Activated T-helper 2 cell treated with anti-CD3 and anti-CD28 coated beads, Interferon-gamma antibody, Interleukin-2, Interleukin-4, amounts not matched to agents 10 μg/mL and 5 μg/mL and 100 μg/mL, durations not matched to agents 14 hours and 24 hours and 36 hours (primary cell): Measurements from ENCODE around the gene RAVER1. TPM values are rescaled to one million over a fixed set of nuclear protein-coding genes. Genes with fewer than 3 reads are reported as not detected.
"Not testable (repeated sequence)": the region's sequence is repeated elsewhere in the genome, so short reads cannot be mapped to it uniquely, and the experiment has no call there.

Source experiments
- DNase-seq: peaks from one replicate; pipeline ENCODE4 v3.0.0; 2021; ENCODE audit warnings: low spot score
- H3K27ac Mint-ChIP-seq: one replicate; pipeline ENCODE4 v1.8.0; 2021; ENCODE audit warnings: mixed read lengths
- H3K27me3 Mint-ChIP-seq: one replicate; pipeline ENCODE4 v1.8.0; 2021; ENCODE audit warnings: low read depth, mixed read lengths
- H3K36me3 Mint-ChIP-seq: one replicate; pipeline ENCODE4 v1.8.0; 2021; ENCODE audit warnings: low read depth, mixed read lengths
- H3K4me1 Mint-ChIP-seq: one replicate; pipeline ENCODE4 v1.8.0; 2021; ENCODE audit warnings: low read depth, mixed read lengths
- H3K4me3 Mint-ChIP-seq: one replicate; pipeline ENCODE4 v1.8.0; 2021; ENCODE audit warnings: low read depth, mild to moderate bottlenecking, moderate library complexity, mixed read lengths
- H3K9me3 Mint-ChIP-seq: one replicate; pipeline ENCODE4 v1.8.0; 2021; ENCODE audit warnings: mixed read lengths
- intact Hi-C: fragments of 100-400 bp; cut with micrococcal nuclease; formaldehyde crosslinking; loops from one replicate; pipeline ENCODE4 v1.15.1; 2023
- total RNA-seq: library from RNA; stranded (reverse); gene quantifications from 2 replicates; pipeline ENCODE4 v1.2.3, GENCODE V29; 2022

The RAVER1 gene
- total RNA-seq, 1 donor from 2014 or later, result 90.3 TPM

GRCh38 chr19:10336725-10337124, 3.4 kb upstream of the RAVER1 start:
- H3K27me3 Mint-ChIP-seq, H3K27ac Mint-ChIP-seq, intact Hi-C loops, H3K9me3 Mint-ChIP-seq, DNase-seq: not testable (repeated sequence)
- peak overlapping the region; percentile 30 for H3K4me3 Mint-ChIP-seq
- H3K4me1 Mint-ChIP-seq, result peaks cover 30% of the 10 kb centered on the region
- H3K36me3 Mint-ChIP-seq, result peaks cover 21% of the 10 kb centered on the region

GRCh38 chr19:10335352-10335985, 2.1 kb upstream of the RAVER1 start:
- intact Hi-C loops, result no loop called here
- Mint-ChIP-seq H3K4me3 (no peak overlapping the region), H3K4me1 (peaks cover 27% of the 10 kb centered on the region), H3K36me3 (peaks cover 22% of the 10 kb centered on the region), H3K9me3 (no peaks in the 10 kb centered on the region), H3K27ac (no peak overlapping the region), H3K27me3 (no peaks in the 10 kb centered on the region)
- DNase-seq, result no peak

GRCh38 chr19:10334588-10335351, 1.4 kb upstream of the RAVER1 start:
- Mint-ChIP-seq H3K27me3 (no peaks in the 10 kb centered on the region), H3K36me3 (peaks cover 29% of the 10 kb centered on the region), H3K4me1 (peaks cover 23% of the 10 kb centered on the region), H3K4me3 (peak overlapping the region; percentile 90), H3K9me3 (no peaks in the 10 kb centered on the region), H3K27ac (no peak overlapping the region)
- peak; percentile 41 for DNase-seq
- intact Hi-C loops, result loop anchor here (5.0 kb wide), 2 partner anchors 47 to 48 kb away; partner anchors contain the start of genes ICAM4, ICAM5 and TYK2

- no peak for DNase-seq
- Mint-ChIP-seq H3K9me3 (no peaks in the 10 kb centered on the region), H3K36me3 (peaks cover 37% of the 10 kb centered on the region), H3K27ac (peak overlapping the region; percentile 94), H3K4me3 (peak overlapping the region; percentile 90), H3K27me3 (no peaks in the 10 kb centered on the region), H3K4me1 (peaks cover 19% of the 10 kb centered on the region)
- intact Hi-C loops, result loop anchor here (2.0 to 5.0 kb wide), 4 partner anchors 17 to 63 kb away; partner anchors contain the start of genes FDX2, ICAM1, ICAM4 and ICAM5
Measured at GRCh38 chr19:10333758-10334587, 644 bp upstream of the RAVER1 start.

- H3K27me3 Mint-ChIP-seq, result no peaks in the 10 kb centered on the region
- peak overlapping the region; percentile 90 for H3K4me3 Mint-ChIP-seq
- peaks cover 50% of the 10 kb centered on the region for H3K36me3 Mint-ChIP-seq
- intact Hi-C loops, result loop anchor here (2.0 to 5.0 kb wide), 4 partner anchors 16 to 62 kb away; partner anchors contain the start of genes FDX2, ICAM1, ICAM4 and ICAM5
- H3K27ac Mint-ChIP-seq, result peak overlapping the region; percentile 94
- DNase-seq, result no peak
- no peaks in the 10 kb centered on the region for H3K9me3 Mint-ChIP-seq
- peaks cover 12% of the 10 kb centered on the region for H3K4me1 Mint-ChIP-seq
Measured at GRCh38 chr19:10332158-10332964, 968 bp downstream of the RAVER1 start.

- peaks cover 9% of the 10 kb centered on the region for H3K4me1 Mint-ChIP-seq
- DNase-seq, result no peak
- intact Hi-C loops, result no loop called here
- H3K36me3 Mint-ChIP-seq, result peaks cover 63% of the 10 kb centered on the region
- no peaks in the 10 kb centered on the region for H3K9me3 Mint-ChIP-seq
- H3K4me3 Mint-ChIP-seq, result no peak overlapping the region
- no peak overlapping the region for H3K27ac Mint-ChIP-seq
- H3K27me3 Mint-ChIP-seq, result no peaks in the 10 kb centered on the region
Measured at GRCh38 chr19:10329555-10329954, 3.8 kb downstream of the RAVER1 start.

GRCh38 chr19:10328558-10329429, 4.5 kb downstream of the RAVER1 start:
- intact Hi-C loops, result no loop called here
- Mint-ChIP-seq H3K4me1 (peaks cover 9% of the 10 kb centered on the region), H3K9me3 (no peaks in the 10 kb centered on the region), H3K27me3 (no peaks in the 10 kb centered on the region), H3K27ac (no peak overlapping the region), H3K36me3 (peaks cover 58% of the 10 kb centered on the region), H3K4me3 (no peak overlapping the region)
- no peak for DNase-seq

- Mint-ChIP-seq H3K27me3 (no peaks in the 10 kb centered on the region), H3K4me3 (no peak overlapping the region), H3K27ac (no peak overlapping the region), H3K4me1 (peaks cover 5% of the 10 kb centered on the region), H3K36me3 (peaks cover 55% of the 10 kb centered on the region), H3K9me3 (no peaks in the 10 kb centered on the region)
- intact Hi-C loops, result no loop called here
- DNase-seq, result no peak
Measured at GRCh38 chr19:10327793-10328192, 5.5 kb downstream of the RAVER1 start.

- Mint-ChIP-seq H3K36me3 (peaks cover 54% of the 10 kb centered on the region), H3K27me3 (no peaks in the 10 kb centered on the region), H3K9me3 (no peaks in the 10 kb centered on the region), H3K27ac (no peak overlapping the region), H3K4me3 (no peak overlapping the region), H3K4me1 (no peaks in the 10 kb centered on the region)
- no peak for DNase-seq
- intact Hi-C loops, result no loop called here
Measured at GRCh38 chr19:10325732-10326131, 7.6 kb downstream of the RAVER1 start.

- H3K9me3 Mint-ChIP-seq, result no peaks in the 10 kb centered on the region
- H3K36me3 Mint-ChIP-seq, result peaks cover 49% of the 10 kb centered on the region
- no peaks in the 10 kb centered on the region for H3K27me3 Mint-ChIP-seq
- no peak for DNase-seq
- no peak overlapping the region for H3K4me3 Mint-ChIP-seq
- no peaks in the 10 kb centered on the region for H3K4me1 Mint-ChIP-seq
- no peak overlapping the region for H3K27ac Mint-ChIP-seq
- intact Hi-C loops, result no loop called here
Measured at GRCh38 chr19:10321874-10322835, 11.2 kb downstream of the RAVER1 start.

GRCh38 chr19:10321417-10321797, 11.9 kb downstream of the RAVER1 start:
- Mint-ChIP-seq H3K9me3 (no peaks in the 10 kb centered on the region), H3K27ac (no peak overlapping the region), H3K4me3 (no peak overlapping the region), H3K27me3 (no peaks in the 10 kb centered on the region), H3K4me1 (no peaks in the 10 kb centered on the region), H3K36me3 (peaks cover 53% of the 10 kb centered on the region)
- DNase-seq, result no peak
- intact Hi-C loops, result no loop called here
